KG1 (cell line): Measurements from ENCODE around the gene ROR1.
"Not testable (repeated sequence)": the region's sequence is repeated elsewhere in the genome, so short reads cannot be mapped to it uniquely, and the experiment has no call there.

Source experiments
- DNase-seq: peaks from one replicate; lab custom pipeline; 2025; lab: John Stamatoyannopoulos, UW

The ROR1 gene

DNA sequence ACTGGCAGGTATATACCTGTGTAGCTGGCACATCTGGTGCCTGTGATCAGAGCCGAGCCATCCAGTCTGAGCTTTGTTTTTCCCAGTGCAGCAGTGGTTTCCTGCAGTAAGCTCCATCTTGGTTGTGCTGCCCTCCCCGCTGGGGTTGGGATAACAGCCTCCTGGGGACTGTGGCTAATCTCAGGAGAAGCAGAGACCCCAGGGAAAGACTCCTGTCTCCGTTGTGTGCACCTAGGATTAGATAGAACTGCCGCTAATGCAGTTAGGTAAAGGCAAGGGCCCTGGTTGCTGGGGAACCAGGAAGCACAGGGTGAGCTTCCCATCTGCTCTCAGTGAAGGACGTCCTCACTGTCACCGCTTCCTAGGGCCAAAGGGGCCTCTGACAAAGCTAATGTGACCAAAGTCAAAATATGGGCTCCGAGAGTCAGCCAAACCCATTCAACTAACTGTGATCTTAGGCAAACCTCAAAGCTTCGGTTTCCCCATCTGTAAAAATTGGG, 20.0 kb downstream of the ROR1 start:
- no peak for DNase-seq

DNA sequence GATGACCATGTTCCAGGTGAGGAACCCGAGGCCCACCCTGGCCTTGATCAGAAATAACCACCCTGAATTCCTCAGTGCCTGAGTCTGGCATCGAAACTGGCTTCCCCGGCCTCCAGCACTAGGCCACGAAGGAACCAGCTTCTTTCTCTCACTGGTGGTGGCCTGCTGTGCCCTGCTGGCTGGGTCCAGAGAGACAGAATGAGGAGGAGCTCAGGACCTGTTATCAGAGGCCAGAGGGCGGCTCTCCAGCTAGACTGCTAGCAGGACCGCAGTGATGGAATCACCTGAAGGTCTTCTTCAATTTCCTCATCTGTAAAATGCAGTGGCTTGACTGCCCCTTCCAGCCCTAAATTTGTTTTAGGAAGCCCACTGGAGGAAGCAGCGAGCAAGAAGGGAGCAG, 20.5 kb downstream of the ROR1 start:
- no peak for DNase-seq

GRCh38 chr1:63794939-63795378, 21.1 kb downstream of the ROR1 start:
- DNase-seq, result no peak

GRCh38 chr1:63795455-63795854, 21.6 kb downstream of the ROR1 start:
- DNase-seq, result no peak

DNA sequence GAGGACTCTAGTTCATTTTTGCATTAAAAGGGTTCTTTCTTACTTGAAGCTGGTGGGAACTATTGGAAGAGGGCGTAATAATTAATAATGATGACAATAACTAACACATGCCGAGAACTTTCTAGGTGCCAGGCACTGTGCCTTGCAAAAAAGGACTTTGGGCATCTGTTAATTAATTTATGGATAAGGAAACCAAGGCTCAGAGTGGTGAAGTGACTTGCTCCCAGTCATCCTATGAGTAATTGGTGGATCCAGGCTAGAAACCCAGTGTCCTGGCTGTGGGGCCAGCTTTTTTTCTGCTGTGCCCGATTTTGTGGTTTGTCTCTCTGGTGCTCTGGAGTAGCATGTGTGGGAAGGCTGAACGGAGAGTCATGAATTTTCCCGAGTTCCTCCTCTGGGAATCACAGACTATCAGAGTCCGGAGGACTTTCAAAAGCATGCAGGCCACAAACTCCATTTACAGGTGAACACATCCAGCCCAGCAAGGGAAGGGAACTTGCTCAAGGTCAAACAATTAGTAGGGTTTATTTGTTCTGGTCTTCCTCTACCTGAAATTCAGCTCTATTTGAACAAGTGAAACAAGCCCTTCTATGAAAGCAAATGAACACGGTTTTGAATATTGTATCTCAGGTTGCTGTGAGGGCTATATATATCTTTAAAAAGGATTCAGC, 23.4 kb downstream of the ROR1 start:
- DNase-seq, result no peak

GRCh38 chr1:63798284-63798683, 24.5 kb downstream of the ROR1 start:
- no peak for DNase-seq

GRCh38 chr1:63799307-63799706, 25.5 kb downstream of the ROR1 start:
- DNase-seq, result no peak

DNA sequence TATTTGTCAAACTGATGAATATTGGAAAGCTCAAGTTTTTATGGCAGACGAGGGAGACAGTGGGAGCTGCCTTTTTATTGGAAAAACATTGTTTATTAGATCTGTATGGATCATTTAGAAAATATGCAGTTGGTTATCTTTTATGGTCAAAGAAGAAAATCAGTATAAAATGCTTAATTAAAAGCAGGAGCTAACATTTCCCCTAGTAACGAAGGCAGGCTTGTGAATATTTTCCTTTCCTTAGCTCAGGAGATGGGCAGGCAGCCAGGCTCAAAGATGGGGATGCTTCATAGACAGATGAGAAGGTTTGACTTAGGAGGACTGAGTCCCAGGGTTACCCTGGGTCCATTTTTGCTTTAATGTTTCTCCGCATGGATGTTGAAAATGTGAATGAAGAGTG, 26.0 kb downstream of the ROR1 start:
- DNase-seq, result no peak

DNA sequence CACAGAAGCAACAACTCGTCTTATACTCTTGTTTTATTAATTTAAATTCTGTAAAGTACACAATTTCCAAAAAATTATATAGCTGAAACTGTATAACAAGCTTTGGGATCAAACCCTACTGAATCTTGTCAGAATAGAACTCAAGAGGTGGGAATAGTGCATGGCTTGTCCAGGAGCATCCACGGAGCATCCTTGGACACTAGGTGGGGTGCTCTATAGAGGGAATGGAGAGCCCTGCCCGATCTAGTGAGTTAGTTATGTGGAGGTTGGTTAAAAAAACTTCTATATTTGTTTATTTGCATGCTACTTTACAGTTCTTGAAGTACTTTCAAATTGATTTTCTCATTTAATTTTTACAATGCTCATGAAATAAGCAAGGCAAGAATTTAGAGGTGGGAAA, 28.3 kb downstream of the ROR1 start:
- no peak for DNase-seq

- DNase-seq, result no peak
These were observed 31.1 kb downstream of the ROR1 start for GRCh38 chr1:63804829-63805484.

- DNase-seq, result no peak
These were observed 33.2 kb downstream of the ROR1 start for GRCh38 chr1:63807046-63807445.

GRCh38 chr1:63810936-63811469, 37.2 kb downstream of the ROR1 start:
- DNase-seq, result no peak

DNA sequence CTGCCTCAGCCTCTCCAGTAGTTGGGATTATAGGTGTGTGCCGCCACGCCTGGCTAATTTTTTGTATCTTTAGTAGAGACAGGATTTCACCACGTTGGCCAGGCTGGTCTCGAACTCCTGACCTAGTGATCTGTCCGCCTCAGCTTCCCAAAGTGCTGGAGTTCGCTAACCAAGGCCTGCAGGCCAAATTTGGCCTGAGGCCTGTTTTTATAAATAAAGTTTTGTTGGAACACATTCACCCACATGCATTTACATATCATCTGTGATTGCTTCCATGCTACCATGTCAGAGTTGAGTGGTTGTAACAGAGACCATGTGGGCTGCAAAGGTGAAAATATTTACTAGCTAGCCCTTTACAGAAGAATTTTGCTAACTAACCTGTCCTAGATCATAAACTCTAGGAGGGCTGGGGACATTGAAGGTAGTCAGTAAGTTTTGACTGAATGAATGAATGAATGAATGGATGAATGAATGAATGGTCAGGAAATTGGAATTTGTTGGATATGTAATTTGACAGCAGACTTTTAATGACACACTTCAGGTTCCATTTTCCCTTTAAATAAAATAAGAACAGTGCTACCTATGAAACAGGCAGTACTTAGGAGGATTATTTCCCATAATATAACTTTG, 38.4 kb downstream of the ROR1 start:
- DNase-seq, result no peak

GRCh38 chr1:63813829-63814277, 40.0 kb downstream of the ROR1 start:
- DNase-seq, result no peak

DNA sequence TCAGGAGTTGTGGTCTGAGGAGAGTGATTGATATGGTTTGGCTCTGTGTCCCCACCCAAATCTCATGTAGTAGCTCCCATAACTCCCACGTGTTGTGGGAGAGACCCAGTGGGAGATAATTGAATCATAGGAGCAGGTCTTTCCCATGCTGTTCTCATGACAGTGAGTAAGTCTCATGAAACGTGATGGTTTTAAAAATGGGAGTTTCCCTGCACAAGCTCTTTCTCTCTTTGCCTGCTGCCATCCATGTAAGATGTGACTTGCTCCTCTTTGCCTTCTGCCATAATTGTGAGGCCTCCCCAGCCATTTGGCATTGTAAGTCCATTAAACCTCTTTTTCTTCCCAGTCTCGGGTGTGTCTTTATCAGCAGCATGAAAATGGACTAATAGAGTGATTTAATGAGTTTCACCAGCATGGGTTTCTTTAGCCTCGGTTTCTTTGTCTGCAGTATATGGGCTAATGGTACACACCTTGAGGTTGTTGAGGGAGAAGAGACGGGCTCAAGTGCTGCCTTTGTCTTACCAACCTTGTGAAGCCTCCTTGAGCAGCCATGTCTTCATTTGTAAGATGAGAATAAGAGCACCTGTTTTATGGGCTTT, 42.5 kb downstream of the ROR1 start:
- DNase-seq, result not testable (repeated sequence)

- DNase-seq, result no peak
These were observed 43.4 kb downstream of the ROR1 start for GRCh38 chr1:63817152-63817667.

DNA sequence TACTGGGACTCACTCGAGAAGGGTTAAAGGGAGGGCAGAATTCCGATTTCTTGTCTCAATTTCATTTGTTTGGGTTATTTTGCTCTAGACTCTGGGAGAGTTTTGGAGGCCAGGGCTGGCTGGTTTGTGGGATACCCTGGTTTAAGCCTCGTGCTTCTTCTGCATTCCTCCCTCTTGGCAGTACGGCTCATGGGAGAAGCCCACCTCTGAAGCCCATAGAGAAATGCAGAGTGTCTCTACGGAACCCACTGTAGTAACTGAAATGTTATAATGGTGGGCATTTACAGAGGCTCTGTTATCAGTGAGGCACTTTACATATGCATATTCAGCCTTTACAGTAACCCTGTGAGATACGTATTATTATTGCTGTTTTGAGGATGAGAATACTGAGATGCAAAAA, 43.9 kb downstream of the ROR1 start:
- no peak for DNase-seq

DNA sequence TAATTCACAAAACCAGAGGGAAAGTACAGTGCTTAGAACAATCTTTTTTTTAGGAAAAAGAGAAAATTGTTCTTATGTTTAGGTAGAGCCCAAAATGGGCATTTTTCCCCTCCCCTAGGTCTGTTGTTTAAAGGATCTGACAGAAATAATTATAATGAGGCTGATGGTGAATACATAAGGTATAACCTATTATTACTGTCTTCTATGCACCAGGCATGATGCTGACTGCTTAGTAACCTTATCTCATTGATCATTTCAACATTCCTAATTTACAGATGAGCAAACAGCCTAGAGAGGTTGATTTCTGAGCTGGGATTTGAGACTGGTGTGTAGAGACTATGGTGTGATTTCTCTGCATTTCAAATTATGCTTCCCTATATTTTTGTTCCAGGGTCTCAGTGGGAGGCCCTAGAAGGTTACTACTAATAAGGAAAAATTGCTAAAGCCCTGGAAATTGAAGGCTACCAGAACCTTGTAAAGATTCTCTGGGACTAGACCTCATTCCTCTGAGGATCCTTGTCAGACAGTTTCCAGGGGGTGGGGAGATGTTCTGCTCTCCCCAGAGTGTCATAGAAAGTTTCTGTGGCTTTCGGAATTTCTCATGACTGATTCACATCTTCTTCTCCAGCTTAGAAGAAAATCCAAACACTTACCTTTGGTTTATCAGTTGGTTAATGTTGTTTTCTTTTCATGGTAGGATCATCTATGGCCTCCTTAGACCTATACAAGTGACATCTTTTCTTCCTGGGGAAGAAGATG, 44.9 kb downstream of the ROR1 start:
- no peak for DNase-seq

- DNase-seq, result no peak
These were observed 46.0 kb downstream of the ROR1 start for GRCh38 chr1:63819795-63820194.

- no peak for DNase-seq
These were observed 47.5 kb downstream of the ROR1 start for GRCh38 chr1:63821091-63822005.
